Psoas muscle (tissue), 8 donors: ENCODE data around the gene TRIM10. TPM values are rescaled to one million over a fixed set of nuclear protein-coding genes. Genes with fewer than 3 reads are reported as not detected.

Experiments
- ATAC-seq, 4 donors: fragments of 200-7000 bp; cut with Tn5 transposase; one replicate each; pipeline ENCODE4 v1.9.1; 2020; ENCODE audit warnings: moderate library complexity in 3 of 4, mild to moderate bottlenecking in 2 of 4
- DNase-seq, 2 donors: peaks; one replicate each; pipeline ENCODE4 v3.0.0-alpha.2; 2020
- H3K27ac ChIP-seq: fragments of 200-600 bp; one replicate; pipeline ENCODE4 v1.8.0; 2022
- H3K27me3 ChIP-seq, 3 donors: fragments of 200-600 bp in 1 of 3; one replicate each; pipeline versions ENCODE4 v1.6.1 to v1.8.0; 2013 to 2022; ENCODE audit warnings: low read length in 2 of 3, mild to moderate bottlenecking in 2 of 3, moderate library complexity in 1 of 3; ENCODE audit not compliant: insufficient read depth in 3 of 3
- H3K36me3 ChIP-seq, 2 donors: fragments of 200-600 bp in 1 of 2; one replicate each; pipeline versions ENCODE4 v1.6.1 to v1.8.0; 2013 to 2022; ENCODE audit warnings: low read depth in 1 of 2, mild to moderate bottlenecking in 1 of 2, moderate library complexity in 1 of 2; ENCODE audit not compliant: insufficient read depth in 1 of 2
- H3K4me1 ChIP-seq: fragments of 200-600 bp; one replicate; pipeline ENCODE4 v1.8.0; 2022
- H3K4me3 ChIP-seq: fragments of 200-600 bp; one replicate; pipeline ENCODE4 v1.8.0; 2022; ENCODE audit warnings: mild to moderate bottlenecking
- H3K9me3 ChIP-seq: fragments of 200-600 bp; one replicate; pipeline ENCODE4 v1.8.0; 2022
- CTCF ChIP-seq: fragments of 200-600 bp; IDR thresholded peaks from one replicate; pipeline ENCODE4 v1.8.0; 2022; ENCODE audit warnings: antibody characterized with exemption
- WGBS, 3 donors: extraction: QIAGEN DNeasy Blood & Tissue Kit; methylation state at CpG; one replicate each; pipeline versions ENCODE4 v1.1.6 to v1.1.7; 2013; 5-methylcytosine and 5-hydroxymethylcytosine counted together
- intact Hi-C, 2 donors: fragments of 100-400 bp; cut with DNase I; formaldehyde crosslinking; loops; one replicate each; pipeline versions ENCODE4 v1.11.0 to v1.14.2; 2022
- polyA plus RNA-seq, 3 donors: library from polyadenylated mRNA; stranded (reverse); fragments of 200-250 nt; gene quantifications; one replicate each; pipeline ENCODE4 v1.2.3, GENCODE V29; 2013
- total RNA-seq, 4 donors: library from RNA; stranded (reverse); fragmentation: NEBNext Ultra II Directional in 2 of 4; extraction: Animal tissue kit (Norgen Biotek cat#: 25700) in 2 of 4; gene quantifications; one replicate each; pipeline versions ENCODE4 v1.2.1 to v1.2.4, GENCODE V29; 2021 to 2023
- donor health status: healthy with polysubstance abuse.
- donor health status: DM: no; HTN: no; CAD: no; lungs with moderate emphysema.
- donor health status: Bipolar disorder and iron deficiency.
- donor health status: healthy.
- donor health status: DM: yes; HTN: yes; CAD: no.
- donor health status: DM: no; HTN: no; CAD: no.
- donor health status: DM: no; HTN: no; CAD: no.
- donor health status: DM: yes; HTN: yes; CAD: no.

The TRIM10 gene
- total and polyA plus RNA-seq, 7 donors, result 0.10 TPM; not detected in 6

- peaks cover 0 to 41% (median 4%) of the 10 kb centered on the region in 3 donors for H3K27me3 ChIP-seq
- ATAC-seq, result no peak
- no peaks in the 10 kb centered on the region for H3K4me1 ChIP-seq
- no peak overlapping the region for H3K4me3 ChIP-seq
- H3K27ac ChIP-seq, result no peak overlapping the region
- TF ChIP-seq CTCF, result no peak
- H3K9me3 ChIP-seq, result no peaks in the 10 kb centered on the region
- DNase-seq, result no peak
- WGBS, 3 donors, result 71 to 76% (median 73%) methylated on average over 6 of the region's 6 CpGs
- intact Hi-C loops, result loop anchor here in 1 of 2 donors (5.0 kb wide), 1 partner anchor 1994 kb away; the partner anchor contains the start of gene ZSCAN16
- H3K36me3 ChIP-seq, result no peaks in the 10 kb centered on the region
These were observed 44.3 kb downstream of the TRIM10 start for GRCh38 chr6:30116724-30117123.

GRCh38 chr6:30113841-30114240, 47.2 kb downstream of the TRIM10 start:
- intact Hi-C loops, result no loop called here

GRCh38 chr6:30113003-30113759, 47.8 kb downstream of the TRIM10 start, which contains the start of gene TRIM31:
TRIM31 (minus strand) TSS chr6:30113090; CDS start chr6:30112805, 285 bp downstream.
- no peak for DNase-seq
- H3K36me3 ChIP-seq, result no peaks in the 10 kb centered on the region
- no peak within 1 kb of the TSS for H3K4me3 ChIP-seq
- intact Hi-C loops, result no loop called here
- H3K27ac ChIP-seq, result no peak within 1 kb of the TSS
- H3K9me3 ChIP-seq, result no peaks in the 10 kb centered on the region
- peaks cover 0 to 71% (median 15%) of the 10 kb centered on the region in 3 donors for H3K27me3 ChIP-seq
- no peak for ATAC-seq
- H3K4me1 ChIP-seq, result no peaks in the 10 kb centered on the region
- no peak for TF ChIP-seq CTCF
- 72 to 75% (median 74%) methylated on average over 3 of the region's 3 CpGs for WGBS, 3 donors

More at GRCh38 chr6:30113841-30114240, 47.2 kb downstream of the TRIM10 start:
- H3K4me3 ChIP-seq, result no peak overlapping the region
- ATAC-seq (no peak), DNase-seq (no peak)
- H3K4me1 ChIP-seq, result no peaks in the 10 kb centered on the region
- no peak for TF ChIP-seq CTCF
- no peak overlapping the region for H3K27ac ChIP-seq
- no peaks in the 10 kb centered on the region for H3K9me3 ChIP-seq
- peaks cover 0 to 67% (median 13%) of the 10 kb centered on the region in 3 donors for H3K27me3 ChIP-seq
- 54 to 73% (median 63%) methylated on average over 1 of the region's 1 CpG for WGBS, 3 donors
- no peaks in the 10 kb centered on the region for H3K36me3 ChIP-seq

- H3K27ac ChIP-seq, result no peak overlapping the region
- H3K27me3 ChIP-seq, result peaks cover 0 to 69% (median 15%) of the 10 kb centered on the region in 3 donors
- H3K9me3 ChIP-seq, result no peaks in the 10 kb centered on the region
- no peak for TF ChIP-seq CTCF
- H3K4me1 ChIP-seq, result no peaks in the 10 kb centered on the region
- WGBS, 3 donors, result 64 to 73% (median 68%) methylated on average over 10 of the region's 10 CpGs
- no peak for DNase-seq
- H3K36me3 ChIP-seq, result no peaks in the 10 kb centered on the region
- intact Hi-C loops, result no loop called here
- H3K4me3 ChIP-seq, result no peak overlapping the region
- no peak for ATAC-seq
These were observed 48.5 kb downstream of the TRIM10 start for GRCh38 chr6:30112402-30112994.
